ENCODE measurements around the gene OR9Q1. TPM values are rescaled to one million over a fixed set of nuclear protein-coding genes. Genes with fewer than 3 reads are reported as not detected.

Gene OR9Q1
- total and polyA plus RNA-seq, 2 of the 13 experiments (the other 11 are each of a cell fraction or from before 2014, with no cell fraction given), result not detected

DNA sequence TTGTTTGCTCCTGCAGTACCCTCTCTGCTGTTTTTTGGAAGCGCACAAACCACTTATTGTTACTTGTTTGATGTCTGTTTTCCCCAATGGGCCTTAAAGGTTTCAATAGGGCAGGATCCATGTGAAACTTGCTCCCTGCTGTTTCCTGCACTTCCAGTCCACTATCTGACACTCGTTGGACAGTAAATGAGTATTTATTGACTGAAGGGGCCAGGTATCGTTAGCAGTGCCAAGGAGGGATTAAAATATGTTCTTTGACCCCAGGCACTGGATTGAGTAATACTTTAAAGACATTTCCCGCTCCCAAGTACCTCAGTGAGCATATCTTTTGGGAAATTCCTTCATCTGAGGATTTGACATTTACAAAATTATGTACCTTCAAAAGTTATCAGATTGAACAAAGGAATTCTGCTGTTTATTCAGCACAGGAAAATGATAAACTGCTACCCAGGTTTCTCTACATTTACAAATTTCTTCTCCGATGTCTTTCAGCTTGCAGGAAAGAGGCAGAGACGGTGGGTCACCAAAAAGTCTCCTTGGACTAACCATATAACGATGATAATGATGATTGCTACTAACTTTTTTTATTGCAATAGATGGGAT is 141.9 kb downstream of the OR9Q1 start (continued):
- TF ChIP-seq, protein P1, sequence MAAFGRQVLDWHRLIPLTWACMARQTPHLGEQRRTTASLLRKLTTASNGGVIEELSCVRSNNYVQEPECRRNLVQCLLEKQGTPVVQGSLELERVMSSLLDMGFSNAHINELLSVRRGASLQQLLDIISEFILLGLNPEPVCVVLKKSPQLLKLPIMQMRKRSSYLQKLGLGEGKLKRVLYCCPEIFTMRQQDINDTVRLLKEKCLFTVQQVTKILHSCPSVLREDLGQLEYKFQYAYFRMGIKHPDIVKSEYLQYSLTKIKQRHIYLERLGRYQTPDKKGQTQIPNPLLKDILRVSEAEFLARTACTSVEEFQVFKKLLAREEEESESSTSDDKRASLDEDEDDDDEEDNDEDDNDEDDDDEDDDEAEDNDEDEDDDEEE (CRISPR knock-in tag; IDR thresholded peaks at IDR 0.05), result no peak
- peak; percentile 65; the same call in 1 of the 2 replicates for TF ChIP-seq ZBTB25 (CRISPR knock-in tag; IDR thresholded peaks at IDR 0.05)
- TF ChIP-seq ZNF432 (CRISPR knock-in tag; IDR thresholded peaks at IDR 0.05; ENCODE audit: borderline replicate concordance), result no peak
- TF ChIP-seq CBX1 (IDR thresholded peaks at IDR 0.05; ENCODE audit: low read depth), result no peak
- TF ChIP-seq ZNF747 (CRISPR knock-in tag; IDR thresholded peaks at IDR 0.05; ENCODE audit: borderline replicate concordance), result peak; percentile 46; the same call in 1 of the 2 replicates
- no peak for TF ChIP-seq ZNF709 (CRISPR knock-in tag; IDR thresholded peaks at IDR 0.05)
- TF ChIP-seq, protein P2, sequence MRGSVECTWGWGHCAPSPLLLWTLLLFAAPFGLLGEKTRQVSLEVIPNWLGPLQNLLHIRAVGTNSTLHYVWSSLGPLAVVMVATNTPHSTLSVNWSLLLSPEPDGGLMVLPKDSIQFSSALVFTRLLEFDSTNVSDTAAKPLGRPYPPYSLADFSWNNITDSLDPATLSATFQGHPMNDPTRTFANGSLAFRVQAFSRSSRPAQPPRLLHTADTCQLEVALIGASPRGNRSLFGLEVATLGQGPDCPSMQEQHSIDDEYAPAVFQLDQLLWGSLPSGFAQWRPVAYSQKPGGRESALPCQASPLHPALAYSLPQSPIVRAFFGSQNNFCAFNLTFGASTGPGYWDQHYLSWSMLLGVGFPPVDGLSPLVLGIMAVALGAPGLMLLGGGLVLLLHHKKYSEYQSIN (CRISPR knock-in tag; IDR thresholded peaks at IDR 0.05; ENCODE audit: borderline replicate concordance), result no peak
- peak; percentile 81; the same call in 1 of the 2 replicates for TF ChIP-seq RERE (CRISPR knock-in tag; IDR thresholded peaks at IDR 0.05; ENCODE audit: low read depth)
- no peak for TF ChIP-seq CENPT (CRISPR knock-in tag; IDR thresholded peaks at IDR 0.05; ENCODE audit: low read depth)
- no peak for TF ChIP-seq PRDM15 (CRISPR knock-in tag; IDR thresholded peaks at IDR 0.05)
- TF ChIP-seq ZNF564 (CRISPR knock-in tag; IDR thresholded peaks at IDR 0.05), result no peak
- TF ChIP-seq MLLT10 (CRISPR knock-in tag; IDR thresholded peaks at IDR 0.05), result no peak
- no peak for TF ChIP-seq ZNF543 (CRISPR knock-in tag; IDR thresholded peaks at IDR 0.05)
- 0 out of 2 replicates have a peak, but pooled peaks have one; percentile 23 for TF ChIP-seq TGIF2 (CRISPR knock-in tag; IDR thresholded peaks at IDR 0.05)
- peak; percentile 55; the same call in 1 of the 2 replicates for TF ChIP-seq FOXC1 (CRISPR knock-in tag; IDR thresholded peaks at IDR 0.05; ENCODE audit: borderline replicate concordance)
- peak; percentile 80 for TF ChIP-seq TEAD3 (CRISPR knock-in tag; optimal IDR thresholded peaks at IDR 0.05; ENCODE audit: borderline replicate concordance)
- no peak for TF ChIP-seq RFX1 (IDR thresholded peaks at IDR 0.05)
